GM21737 (cell line): ENCODE measurements around the gene TRAPPC8.
"Not testable (repeated sequence)": the region's sequence is repeated elsewhere in the genome, so short reads cannot be mapped to it uniquely, and the experiment has no call there.

Source experiments
- ATAC-seq: cut with Tn5 transposase; IDR thresholded peaks from one replicate; pipeline ENCODE4 v1.9.1; 2021; ENCODE audit warnings: mild to moderate bottlenecking, moderate library complexity; ENCODE audit not compliant: unreplicated experiment

TRAPPC8 gene, protein sequence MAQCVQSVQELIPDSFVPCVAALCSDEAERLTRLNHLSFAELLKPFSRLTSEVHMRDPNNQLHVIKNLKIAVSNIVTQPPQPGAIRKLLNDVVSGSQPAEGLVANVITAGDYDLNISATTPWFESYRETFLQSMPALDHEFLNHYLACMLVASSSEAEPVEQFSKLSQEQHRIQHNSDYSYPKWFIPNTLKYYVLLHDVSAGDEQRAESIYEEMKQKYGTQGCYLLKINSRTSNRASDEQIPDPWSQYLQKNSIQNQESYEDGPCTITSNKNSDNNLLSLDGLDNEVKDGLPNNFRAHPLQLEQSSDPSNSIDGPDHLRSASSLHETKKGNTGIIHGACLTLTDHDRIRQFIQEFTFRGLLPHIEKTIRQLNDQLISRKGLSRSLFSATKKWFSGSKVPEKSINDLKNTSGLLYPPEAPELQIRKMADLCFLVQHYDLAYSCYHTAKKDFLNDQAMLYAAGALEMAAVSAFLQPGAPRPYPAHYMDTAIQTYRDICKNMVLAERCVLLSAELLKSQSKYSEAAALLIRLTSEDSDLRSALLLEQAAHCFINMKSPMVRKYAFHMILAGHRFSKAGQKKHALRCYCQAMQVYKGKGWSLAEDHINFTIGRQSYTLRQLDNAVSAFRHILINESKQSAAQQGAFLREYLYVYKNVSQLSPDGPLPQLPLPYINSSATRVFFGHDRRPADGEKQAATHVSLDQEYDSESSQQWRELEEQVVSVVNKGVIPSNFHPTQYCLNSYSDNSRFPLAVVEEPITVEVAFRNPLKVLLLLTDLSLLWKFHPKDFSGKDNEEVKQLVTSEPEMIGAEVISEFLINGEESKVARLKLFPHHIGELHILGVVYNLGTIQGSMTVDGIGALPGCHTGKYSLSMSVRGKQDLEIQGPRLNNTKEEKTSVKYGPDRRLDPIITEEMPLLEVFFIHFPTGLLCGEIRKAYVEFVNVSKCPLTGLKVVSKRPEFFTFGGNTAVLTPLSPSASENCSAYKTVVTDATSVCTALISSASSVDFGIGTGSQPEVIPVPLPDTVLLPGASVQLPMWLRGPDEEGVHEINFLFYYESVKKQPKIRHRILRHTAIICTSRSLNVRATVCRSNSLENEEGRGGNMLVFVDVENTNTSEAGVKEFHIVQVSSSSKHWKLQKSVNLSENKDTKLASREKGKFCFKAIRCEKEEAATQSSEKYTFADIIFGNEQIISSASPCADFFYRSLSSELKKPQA (N-terminal part only)

DNA sequence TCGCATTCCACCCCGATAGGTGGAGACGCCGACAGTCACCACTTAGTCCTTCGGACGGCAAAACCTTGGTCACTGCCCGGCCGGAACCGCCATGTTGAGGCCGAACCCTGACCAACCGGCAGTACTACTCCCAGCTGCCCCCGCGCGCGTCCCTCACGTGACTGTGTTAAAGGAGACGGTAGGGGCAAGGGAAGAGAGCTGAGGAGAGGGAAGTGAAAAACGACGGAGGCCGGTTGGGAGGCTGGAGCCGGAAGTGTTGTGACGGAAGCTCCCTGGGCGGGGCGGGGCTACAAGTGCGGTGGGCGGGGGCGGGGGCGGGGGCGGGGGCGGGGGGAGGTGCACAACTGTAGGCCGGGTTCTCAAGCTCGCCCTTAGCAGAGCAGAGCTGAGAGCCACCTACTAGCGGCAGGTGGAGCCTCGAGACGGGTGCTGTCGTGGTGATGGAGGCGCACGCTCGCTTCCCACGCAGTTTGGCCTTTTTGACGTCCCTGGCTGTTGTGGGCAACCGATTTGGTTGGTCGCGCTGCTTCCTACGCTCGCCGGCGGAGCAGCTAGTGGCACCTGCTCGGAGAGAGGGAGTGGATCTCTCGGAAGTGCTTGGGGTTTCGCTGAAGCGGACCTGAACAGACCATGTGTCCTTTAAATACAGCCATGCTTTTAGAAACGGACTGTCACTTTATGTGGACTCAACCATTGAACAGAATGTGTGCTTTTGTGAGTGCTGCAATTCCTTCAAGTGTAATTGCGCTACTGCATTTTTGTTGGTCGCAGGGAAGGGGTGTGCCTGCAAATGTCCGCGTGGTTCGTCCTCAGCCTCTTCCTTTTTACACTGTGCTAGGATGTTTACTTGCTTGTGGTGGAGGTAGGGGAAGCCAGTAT is at the start of gene TRAPPC8:
TRAPPC8 (minus strand) TSS at position 130 of the 879 bp plus-strand sequence. CDS start 364 bp downstream, outside the sequence.
- peak; percentile 79 for ATAC-seq

GRCh38 chr18:31990823-31991222 is 47.9 kb upstream of the TRAPPC8 start:
- peak; percentile 100 for ATAC-seq

DNA sequence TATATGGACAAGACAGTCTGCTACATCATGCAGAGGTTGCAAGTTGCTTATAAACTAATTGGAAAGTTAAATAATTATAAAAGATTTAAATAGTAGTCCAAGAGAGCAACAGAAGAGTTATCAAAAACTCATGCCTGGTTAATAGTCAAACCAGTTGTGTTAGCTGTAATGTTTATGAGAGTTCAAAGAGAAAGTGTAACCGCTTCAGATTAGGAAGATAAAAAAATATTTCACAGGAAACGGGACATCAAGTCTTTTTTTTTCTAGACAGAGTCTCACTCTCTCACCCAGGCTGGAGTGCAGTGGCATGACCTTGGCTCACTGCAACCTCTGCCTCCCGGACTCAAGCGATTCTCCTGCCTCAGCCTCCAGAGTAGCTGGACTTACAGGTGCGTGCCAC is 41.0 kb upstream of the TRAPPC8 start:
- no peak for ATAC-seq

DNA sequence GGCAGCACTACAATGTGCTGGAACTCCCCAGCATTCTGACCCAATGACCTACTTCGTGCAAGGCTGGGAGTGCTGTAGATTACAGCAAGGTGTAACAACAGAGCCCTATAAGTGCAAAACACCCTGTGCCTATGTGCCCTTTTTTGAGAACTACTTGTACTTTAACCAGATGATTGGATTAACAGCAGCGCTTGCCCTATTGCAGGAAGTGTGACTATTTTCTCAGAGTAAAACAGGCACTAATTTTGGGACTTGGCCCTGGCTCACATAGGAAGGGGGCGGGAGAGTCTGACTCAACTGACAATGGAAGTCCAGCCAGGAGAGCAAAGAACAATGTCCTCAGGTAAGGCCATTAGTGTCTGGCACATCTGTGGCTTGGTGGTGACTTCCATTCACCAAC is 40.1 kb upstream of the TRAPPC8 start:
- ATAC-seq = no peak

- ATAC-seq = no peak
These were observed 37.9 kb upstream of the TRAPPC8 start for GRCh38 chr18:31980863-31981262.

- ATAC-seq = no peak
These were observed 36.8 kb upstream of the TRAPPC8 start for GRCh38 chr18:31979714-31980113.

DNA sequence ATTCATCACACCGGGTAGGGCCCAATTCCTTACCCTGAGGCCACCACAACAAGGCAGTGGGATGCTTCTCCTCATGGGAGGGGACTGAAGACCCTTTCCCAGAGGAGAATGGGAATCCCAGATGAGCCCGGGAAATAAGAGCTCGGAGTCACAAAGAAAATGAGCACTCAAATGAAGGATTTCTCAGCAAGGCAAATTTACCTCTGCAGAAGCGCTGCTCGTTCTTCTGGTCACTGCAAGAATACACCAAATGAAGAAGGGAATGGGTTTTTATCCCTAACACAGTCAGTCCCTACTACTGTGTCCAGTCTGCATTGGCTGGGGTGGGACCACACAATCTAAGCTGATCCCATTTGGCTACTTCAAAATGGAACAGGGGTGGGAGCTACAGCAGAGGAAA is 35.7 kb upstream of the TRAPPC8 start:
- ATAC-seq = no peak

- no peak for ATAC-seq
These were observed 34.4 kb upstream of the TRAPPC8 start for GRCh38 chr18:31977270-31977872.

DNA sequence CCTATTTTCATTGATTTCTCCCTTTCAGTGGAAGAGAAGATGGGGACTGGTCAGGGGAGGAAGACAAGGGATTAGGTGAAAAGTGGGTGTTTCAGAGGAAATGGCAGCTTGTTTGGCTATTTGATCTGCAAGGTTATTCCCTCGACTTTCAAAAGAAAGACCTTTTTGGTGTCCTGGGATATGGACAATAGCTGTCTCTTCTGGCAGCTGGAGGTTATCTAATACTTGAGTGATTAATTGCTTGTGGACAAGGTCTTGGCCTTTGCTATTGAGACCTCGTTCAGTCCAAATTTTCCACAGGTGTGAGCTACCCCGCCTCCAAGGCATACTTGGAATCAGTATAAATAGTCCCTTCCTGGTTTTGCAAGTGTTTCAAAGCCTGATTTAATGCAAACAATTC is 33.3 kb upstream of the TRAPPC8 start:
- ATAC-seq = no peak

- no peak for ATAC-seq
These were observed 31.1 kb upstream of the TRAPPC8 start for GRCh38 chr18:31973929-31974546.

- no peak for ATAC-seq
These were observed 27.7 kb upstream of the TRAPPC8 start for GRCh38 chr18:31970617-31971016.

DNA sequence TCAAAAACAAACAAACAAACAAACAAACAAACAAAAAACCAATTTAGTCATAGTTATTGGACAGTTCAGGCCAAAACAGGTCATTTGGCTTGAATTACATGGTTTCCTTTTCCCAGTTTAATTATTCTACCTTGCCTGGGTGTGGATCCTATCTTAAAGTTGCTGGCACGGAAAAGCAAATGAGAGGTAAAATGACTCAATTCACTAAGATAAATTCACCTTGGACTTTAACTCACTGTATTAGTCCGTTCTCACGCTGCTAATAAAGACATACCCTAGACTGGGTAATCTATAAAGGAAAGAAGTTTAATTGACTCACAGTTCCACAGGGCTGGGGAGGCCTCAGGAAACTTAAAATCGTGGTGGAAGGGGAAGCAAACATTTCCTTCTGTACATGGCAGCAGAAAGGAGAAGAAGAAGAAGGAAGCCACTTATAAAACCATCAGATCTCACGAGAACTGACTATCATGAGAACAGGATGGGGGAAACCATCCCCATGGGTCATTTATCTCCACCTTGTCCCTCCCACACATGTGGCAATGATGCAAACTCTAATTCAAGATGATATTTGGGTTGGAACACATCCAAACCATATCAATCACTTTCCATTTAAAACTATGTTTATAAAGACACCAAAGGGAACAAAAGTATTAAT is 22.5 kb upstream of the TRAPPC8 start:
- ATAC-seq = no peak

DNA sequence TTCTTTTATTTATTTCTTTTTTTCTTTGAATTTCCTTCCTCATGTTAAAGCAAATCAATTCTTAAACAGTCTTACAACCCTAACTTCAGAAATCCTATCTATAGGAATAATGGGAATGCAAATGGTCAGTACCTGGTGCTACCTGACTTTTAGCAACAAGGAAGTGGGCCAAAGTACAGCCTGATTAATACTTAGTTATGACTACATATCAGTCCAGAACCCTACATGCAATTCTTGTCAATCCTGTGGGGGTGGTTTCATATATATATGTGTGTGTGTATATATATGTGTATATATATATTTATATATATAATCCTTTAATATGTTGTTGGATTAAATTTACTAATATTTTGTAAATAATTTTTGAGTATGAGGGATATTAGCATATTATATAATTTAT is 14.8 kb upstream of the TRAPPC8 start:
- ATAC-seq = no peak

GRCh38 chr18:31954349-31954748 is 11.4 kb upstream of the TRAPPC8 start:
- no peak for ATAC-seq

GRCh38 chr18:31953699-31954098 is 10.8 kb upstream of the TRAPPC8 start:
- ATAC-seq = not testable (repeated sequence)

- no peak for ATAC-seq
These were observed 9.3 kb upstream of the TRAPPC8 start for GRCh38 chr18:31952223-31952622.

DNA sequence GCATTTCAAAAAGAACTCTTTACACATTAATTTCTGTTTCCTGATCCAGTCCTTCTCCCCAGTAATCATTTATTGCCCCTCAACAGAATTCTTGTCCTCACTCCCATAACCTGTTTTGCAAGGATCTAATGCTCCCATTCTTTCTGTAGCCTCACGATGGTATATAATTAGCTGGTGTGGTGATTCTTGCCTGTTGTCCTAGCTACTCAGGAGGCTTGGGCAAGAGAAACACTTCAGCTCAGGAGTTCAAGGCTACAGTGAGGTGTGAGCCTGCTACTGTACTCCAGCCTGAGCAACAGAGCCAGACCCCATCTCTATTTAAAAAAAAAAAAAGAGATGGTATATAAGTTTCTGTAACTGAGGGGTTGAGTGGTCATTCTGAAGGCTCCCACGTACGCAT is 7.7 kb upstream of the TRAPPC8 start:
- ATAC-seq = no peak

- not testable (repeated sequence) for ATAC-seq
These were observed 5.4 kb upstream of the TRAPPC8 start for GRCh38 chr18:31948349-31948748.
